ENCODE results near the gene TRMT10A. TPM values are rescaled to one million over a fixed set of nuclear protein-coding genes. Genes with fewer than 3 reads are reported as not detected.
"Not testable (repeated sequence)": the region's sequence is repeated elsewhere in the genome, so short reads cannot be mapped to it uniquely, and the experiment has no call there.

Gene TRMT10A
- total RNA-seq, 4 donors from 2014 or later: 3.9 to 7.8 (median 5.8) TPM

DNA sequence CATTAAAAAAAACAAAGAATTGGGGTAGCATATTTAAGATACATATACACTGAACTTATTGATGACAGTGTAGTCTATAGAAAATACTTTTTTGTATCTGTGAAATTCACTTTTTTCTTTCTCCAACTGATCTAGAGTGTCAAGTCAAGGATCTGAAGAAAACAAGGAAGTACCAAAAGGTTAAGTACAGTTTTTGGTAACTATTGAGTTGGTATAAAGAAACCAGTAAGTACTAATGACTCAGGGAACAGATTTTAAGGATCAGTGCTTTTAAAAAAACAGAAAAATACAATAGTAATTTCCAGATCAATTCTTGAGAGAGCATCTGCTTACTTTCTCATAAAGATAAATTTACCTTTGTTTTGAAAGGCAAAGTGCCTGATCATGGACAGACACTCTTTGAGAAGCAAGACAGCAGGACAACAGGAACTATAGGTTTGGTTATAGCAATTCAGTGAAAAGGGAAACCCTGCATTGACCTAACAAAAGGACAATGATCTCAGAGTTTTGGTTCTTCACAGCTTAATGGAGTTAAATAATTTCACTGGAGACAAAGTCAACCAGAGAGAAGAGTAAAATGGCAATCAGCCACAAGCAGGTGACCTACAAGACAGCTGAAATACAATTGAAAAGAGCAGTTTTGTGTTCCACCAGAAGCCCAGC lies 23.4 kb downstream of the TRMT10A start:
- no peaks in the 10 kb centered on the region for H3K36me3 ChIP-seq
- no peaks in the 10 kb centered on the region for H3K9me3 ChIP-seq
- H3K27ac ChIP-seq: no peak overlapping the region
- TF ChIP-seq EP300 (IDR thresholded peaks at IDR 0.05): no peak
- no peak for TF ChIP-seq POLR2AphosphoS5 (IDR thresholded peaks at IDR 0.05)
- TF ChIP-seq, protein P1, sequence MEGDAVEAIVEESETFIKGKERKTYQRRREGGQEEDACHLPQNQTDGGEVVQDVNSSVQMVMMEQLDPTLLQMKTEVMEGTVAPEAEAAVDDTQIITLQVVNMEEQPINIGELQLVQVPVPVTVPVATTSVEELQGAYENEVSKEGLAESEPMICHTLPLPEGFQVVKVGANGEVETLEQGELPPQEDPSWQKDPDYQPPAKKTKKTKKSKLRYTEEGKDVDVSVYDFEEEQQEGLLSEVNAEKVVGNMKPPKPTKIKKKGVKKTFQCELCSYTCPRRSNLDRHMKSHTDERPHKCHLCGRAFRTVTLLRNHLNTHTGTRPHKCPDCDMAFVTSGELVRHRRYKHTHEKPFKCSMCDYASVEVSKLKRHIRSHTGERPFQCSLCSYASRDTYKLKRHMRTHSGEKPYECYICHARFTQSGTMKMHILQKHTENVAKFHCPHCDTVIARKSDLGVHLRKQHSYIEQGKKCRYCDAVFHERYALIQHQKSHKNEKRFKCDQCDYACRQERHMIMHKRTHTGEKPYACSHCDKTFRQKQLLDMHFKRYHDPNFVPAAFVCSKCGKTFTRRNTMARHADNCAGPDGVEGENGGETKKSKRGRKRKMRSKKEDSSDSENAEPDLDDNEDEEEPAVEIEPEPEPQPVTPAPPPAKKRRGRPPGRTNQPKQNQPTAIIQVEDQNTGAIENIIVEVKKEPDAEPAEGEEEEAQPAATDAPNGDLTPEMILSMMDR (IDR thresholded peaks at IDR 0.05): no peak
- TF ChIP-seq POLR2A (IDR thresholded peaks at IDR 0.05): no peak
- no peaks in the 10 kb centered on the region for H3K27me3 ChIP-seq
- H3K4me1 ChIP-seq: no peaks in the 10 kb centered on the region
- no peak overlapping the region for H3K4me3 ChIP-seq
- no peak for DNase-seq (ENCODE audit: low spot score in 2 of 2)

DNA sequence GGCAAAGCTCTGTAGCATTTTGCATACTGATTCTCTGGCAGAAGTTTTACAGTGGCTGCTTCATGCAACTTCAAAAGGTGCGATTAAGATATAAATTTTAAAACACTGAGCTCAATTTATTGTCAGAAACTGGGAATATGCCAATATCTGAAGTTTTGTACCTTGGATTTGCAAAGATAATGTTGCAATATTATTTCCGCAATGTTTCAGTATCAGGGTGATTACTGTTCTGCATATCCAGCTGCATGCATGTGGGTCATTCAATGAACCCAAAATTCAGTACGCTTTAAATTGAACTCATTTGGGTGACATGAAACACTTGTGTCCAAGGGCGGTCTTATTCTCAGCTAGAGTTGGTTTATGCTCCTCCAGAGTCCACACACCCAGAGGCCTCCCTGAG lies 26.2 kb downstream of the TRMT10A start:
- no peak for DNase-seq (ENCODE audit: low spot score in 2 of 2)
- H3K27me3 ChIP-seq: no peaks in the 10 kb centered on the region
- no peak overlapping the region for H3K4me3 ChIP-seq
- H3K4me1 ChIP-seq: no peaks in the 10 kb centered on the region
- WGBS: 78% methylated on average over 4 of the region's 4 CpGs
- H3K9me3 ChIP-seq: no peaks in the 10 kb centered on the region
- TF ChIP-seq EP300 (IDR thresholded peaks at IDR 0.05): no peak
- no peak for TF ChIP-seq POLR2A (IDR thresholded peaks at IDR 0.05)
- no peak for TF ChIP-seq POLR2AphosphoS5 (IDR thresholded peaks at IDR 0.05)
- TF ChIP-seq, protein P1 (IDR thresholded peaks at IDR 0.05): no peak
- H3K36me3 ChIP-seq: no peaks in the 10 kb centered on the region
- H3K27ac ChIP-seq: no peak overlapping the region

DNA sequence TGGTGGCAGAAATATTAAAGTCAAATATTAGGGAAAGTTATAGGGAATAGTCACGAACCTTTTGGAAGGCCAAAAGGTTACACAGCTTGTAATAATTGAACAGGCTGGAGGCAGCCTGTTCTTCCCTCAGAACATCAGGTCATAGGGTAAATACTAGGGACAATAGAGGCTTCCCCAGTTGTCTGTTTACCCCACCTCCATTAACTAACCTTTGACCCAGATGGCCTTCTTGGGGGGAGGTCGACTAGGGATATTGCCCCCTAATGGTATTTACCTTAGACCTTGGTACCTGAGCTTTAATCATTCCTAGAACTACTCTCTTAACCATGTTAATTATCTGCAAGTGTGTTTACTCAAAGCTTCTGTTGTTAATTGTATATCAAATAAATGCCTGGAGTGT lies 27.0 kb downstream of the TRMT10A start:
- TF ChIP-seq POLR2A (IDR thresholded peaks at IDR 0.05): no peak
- TF ChIP-seq POLR2AphosphoS5 (IDR thresholded peaks at IDR 0.05): no peak
- TF ChIP-seq EP300 (IDR thresholded peaks at IDR 0.05): no peak
- WGBS: 44% methylated on average over 2 of the region's 2 CpGs

DNA sequence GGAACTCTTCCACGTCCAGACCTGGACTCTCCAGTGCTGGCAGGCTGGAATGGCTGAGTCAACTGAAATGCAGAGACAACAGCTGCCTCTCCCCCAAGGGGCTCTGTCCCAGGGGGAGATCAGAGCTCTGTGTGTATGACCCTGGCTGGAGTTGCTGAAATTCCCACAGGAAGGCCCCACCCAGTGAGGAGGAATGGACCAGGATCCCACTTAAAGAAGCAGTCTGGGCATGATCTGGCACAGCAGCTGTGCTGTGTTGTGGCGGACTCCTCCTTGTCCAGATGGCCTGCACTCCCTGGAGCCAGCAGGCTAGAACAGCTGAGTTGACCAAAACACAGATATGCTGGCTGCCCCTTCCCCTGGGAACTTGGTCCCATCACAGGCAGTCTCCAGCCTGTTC lies 27.6 kb downstream of the TRMT10A start:
- H3K9me3 ChIP-seq: no peaks in the 10 kb centered on the region
- TF ChIP-seq, protein P1 (IDR thresholded peaks at IDR 0.05): no peak
- no peak for TF ChIP-seq EP300 (IDR thresholded peaks at IDR 0.05)
- TF ChIP-seq POLR2AphosphoS5 (IDR thresholded peaks at IDR 0.05): no peak
- TF ChIP-seq POLR2A (IDR thresholded peaks at IDR 0.05): no peak
- WGBS: 50% methylated on average over 1 of the region's 2 CpGs
- H3K27me3 ChIP-seq: no peaks in the 10 kb centered on the region
- H3K4me1 ChIP-seq: no peaks in the 10 kb centered on the region
- H3K36me3 ChIP-seq: no peaks in the 10 kb centered on the region
- H3K27ac ChIP-seq: no peak overlapping the region
- DNase-seq (ENCODE audit: low spot score in 2 of 2): no peak
- H3K4me3 ChIP-seq: no peak overlapping the region

More for the DNA sequence above, 27.0 kb downstream of the TRMT10A start:
- Histone ChIP-seq H3K9me3 (no peaks in the 10 kb centered on the region), H3K36me3 (no peaks in the 10 kb centered on the region), H3K27ac (no peak overlapping the region), H3K4me3 (no peak overlapping the region), H3K27me3 (no peaks in the 10 kb centered on the region), H3K4me1 (no peaks in the 10 kb centered on the region)
- no peak for DNase-seq (ENCODE audit: low spot score in 2 of 2)

DNA sequence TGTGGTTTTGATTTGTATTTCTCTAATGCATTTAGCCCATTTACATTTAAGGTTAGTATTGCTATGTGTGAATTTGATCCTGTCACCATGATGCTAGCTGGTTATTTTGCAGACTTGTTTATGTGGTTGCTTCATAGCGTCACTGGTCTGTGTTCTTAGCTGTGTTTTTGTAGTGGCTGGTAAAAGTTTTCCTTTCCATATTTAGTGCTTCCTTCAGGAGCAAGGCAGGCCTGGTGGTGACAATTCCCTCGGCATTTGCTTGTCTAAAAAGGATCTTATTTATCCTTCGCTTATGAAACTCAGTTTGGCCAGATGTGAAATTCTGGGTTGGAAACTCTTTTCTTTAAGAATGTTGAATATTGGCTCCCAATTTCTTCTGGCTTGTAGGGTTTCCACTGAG lies 29.1 kb downstream of the TRMT10A start:
- WGBS: 83% methylated on average over 3 of the region's 3 CpGs
- H3K27ac ChIP-seq; H3K4me3 ChIP-seq; DNase-seq (ENCODE audit: low spot score in 2 of 2); H3K4me1 ChIP-seq; H3K9me3 ChIP-seq; H3K36me3 ChIP-seq; H3K27me3 ChIP-seq: not testable (repeated sequence)

DNA sequence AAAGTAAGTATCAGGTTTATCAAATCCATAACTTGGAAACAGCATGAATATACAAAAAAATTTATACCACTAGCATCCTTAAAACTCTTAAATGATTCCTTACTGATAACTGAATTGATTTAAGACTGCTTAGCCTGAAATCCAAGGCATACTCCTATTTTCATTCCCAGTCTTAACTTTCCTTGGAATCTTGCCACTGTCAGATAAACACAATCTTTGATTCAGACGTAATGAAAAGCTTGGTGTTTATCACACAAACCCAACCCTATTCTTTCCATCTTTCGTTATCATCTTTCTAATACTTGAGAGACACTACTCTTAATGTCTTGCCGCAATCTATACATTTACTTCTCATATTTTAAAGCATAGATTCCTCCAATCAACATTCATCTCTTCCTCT lies 33.9 kb downstream of the TRMT10A start:
- H3K4me1 ChIP-seq: no peaks in the 10 kb centered on the region
- H3K27me3 ChIP-seq: no peaks in the 10 kb centered on the region
- no peaks in the 10 kb centered on the region for H3K9me3 ChIP-seq
- TF ChIP-seq POLR2AphosphoS5 (IDR thresholded peaks at IDR 0.05) (no peak), POLR2A (IDR thresholded peaks at IDR 0.05) (no peak), EP300 (IDR thresholded peaks at IDR 0.05) (no peak)
- TF ChIP-seq, protein P1 (IDR thresholded peaks at IDR 0.05): no peak
- H3K4me3 ChIP-seq: no peak overlapping the region
- no peak for DNase-seq (ENCODE audit: low spot score in 2 of 2)
- no peaks in the 10 kb centered on the region for H3K36me3 ChIP-seq
- WGBS: 63% methylated on average over 3 of the region's 3 CpGs
- H3K27ac ChIP-seq: no peak overlapping the region
